Right renal cortex interstitium (tissue), 3 donors: ENCODE results near the gene SH2B3. TPM values are rescaled to one million over a fixed set of nuclear protein-coding genes. Genes with fewer than 3 reads are reported as not detected.

Experiments
- DNase-seq, 3 donors: peaks; one replicate each; pipeline ENCODE4 v3.0.0-alpha.2; 2013; ENCODE audit warnings: low read depth in 3 of 3, low spot score in 2 of 3
- polyA plus RNA-seq, 3 donors: library from polyadenylated mRNA; unstranded; fragments of 120-200 nt; gene quantifications; one replicate each; pipeline ENCODE4 v1.2.1, GENCODE V29; 2013; ENCODE audit not compliant: insufficient read length in 3 of 3

SH2B3 gene
- polyA plus RNA-seq, 3 donors: 16.8 to 19.5 (median 18.4) TPM

- DNase-seq: no peak
Measured at GRCh38 chr12:111442301-111443045, 36.8 kb downstream of the SH2B3 start.

GRCh38 chr12:111443086-111443485 lies 37.4 kb downstream of the SH2B3 start:
- DNase-seq: no peak

- DNase-seq: no peak
Measured at GRCh38 chr12:111443586-111443985, 37.9 kb downstream of the SH2B3 start.

- no peak for DNase-seq
Measured at GRCh38 chr12:111444314-111444924, 38.7 kb downstream of the SH2B3 start.

GRCh38 chr12:111444925-111445725 lies 39.4 kb downstream of the SH2B3 start:
- no peak for DNase-seq

GRCh38 chr12:111445726-111446581 lies 40.2 kb downstream of the SH2B3 start:
- DNase-seq: no peak

GRCh38 chr12:111446631-111447570 lies 41.2 kb downstream of the SH2B3 start:
- DNase-seq: no peak

GRCh38 chr12:111447571-111448265 lies 42.0 kb downstream of the SH2B3 start:
- DNase-seq: no peak

- DNase-seq: no peak
Measured at GRCh38 chr12:111448266-111448830, 42.6 kb downstream of the SH2B3 start.

GRCh38 chr12:111448846-111449790 lies 43.4 kb downstream of the SH2B3 start:
- no peak for DNase-seq

- no peak for DNase-seq
Measured at GRCh38 chr12:111450676-111451075, 45.0 kb downstream of the SH2B3 start.

GRCh38 chr12:111451232-111451631 lies 45.5 kb downstream of the SH2B3 start:
- DNase-seq: no peak

- peak in 1 of 3 donors; percentile 29 for DNase-seq
Measured at GRCh38 chr12:111451649-111452129, 46.0 kb downstream of the SH2B3 start.

GRCh38 chr12:111453071-111453989 lies 47.6 kb downstream of the SH2B3 start:
- no peak for DNase-seq

GRCh38 chr12:111454311-111454710 lies 48.6 kb downstream of the SH2B3 start:
- DNase-seq: no peak
